ENCODE measurements around the gene TPBGL. TPM values are rescaled to one million over a fixed set of nuclear protein-coding genes. Genes with fewer than 3 reads are reported as not detected.

TPBGL gene
- total and polyA plus RNA-seq, 2 of the 4 experiments (the other 2 are of a cell fraction): not detected

DNA sequence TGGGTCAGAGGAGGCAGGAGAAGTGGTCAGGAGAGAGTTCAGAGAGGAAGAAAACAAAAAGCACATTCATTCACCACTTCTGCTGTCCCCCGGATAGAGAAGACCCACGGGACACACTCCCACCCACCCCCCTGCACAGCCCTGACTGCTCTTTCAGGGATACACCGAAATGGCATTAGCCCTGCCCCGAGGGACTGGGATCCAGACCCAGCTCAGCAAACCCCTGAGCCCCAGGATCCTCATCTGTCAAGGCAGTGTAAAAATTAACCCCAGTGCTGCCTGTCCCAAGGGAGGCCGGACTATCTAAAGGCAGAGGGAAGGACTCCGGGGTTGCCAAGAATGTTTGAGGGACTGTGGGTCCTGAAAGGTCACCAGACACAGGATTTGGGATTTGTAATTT lies 31.2 kb downstream of the TPBGL start:
- H3K27me3 ChIP-seq (ENCODE audit: control insufficient read depth, insufficient read depth, low read length): no peaks in the 10 kb centered on the region; the same call in 1 of the 2 replicates
- H3K56ac ChIP-seq (ENCODE audit: extremely low read depth, insufficient read depth, low read length): no peak overlapping the region
- BruUV-seq (replicated peaks): no TSS peak
- intact Hi-C loops (cut with micrococcal nuclease): no loop called here
- H4K5ac ChIP-seq (ENCODE audit: low read depth, low read length): no peak overlapping the region
- H4K91ac ChIP-seq (ENCODE audit: insufficient read depth, low read depth, low read length): no peak overlapping the region
- H3K18ac ChIP-seq (ENCODE audit: low read depth, low read length): no peak overlapping the region
- no peaks in the 10 kb centered on the region; the same call in 1 of the 2 replicates for H4K20me1 ChIP-seq (ENCODE audit: insufficient read depth, low read length)
- dilution Hi-C loops (cut with HindIII; ENCODE audit: low sequenced_read_pairs, unreplicated experiment): no loop called here
- ChIA-PET CTCF (interaction anchor here (2.0 kb wide), 1 partner anchor 9 kb away, joined by 8 read pairs; no protein-coding TSS in a partner anchor), POLR2A (ENCODE audit: unreplicated experiment) (no interaction called here)
- H3K4me2 ChIP-seq (ENCODE audit: low read depth, low read length): no peak overlapping the region
- no peak overlapping the region for H3K23ac ChIP-seq (ENCODE audit: low read depth, low read length)
- H3K4me3 ChIP-seq (ENCODE audit: insufficient read depth, low read depth, low read length): no peak overlapping the region
- no peak overlapping the region for H3K4ac ChIP-seq (ENCODE audit: low read depth, low read length)
- H3K14ac ChIP-seq (replicated peaks; ENCODE audit: low read depth, low read length): no peak overlapping the region
- H2BK120ac ChIP-seq (ENCODE audit: low read depth, low read length): no peak overlapping the region
- no peak overlapping the region for H2BK5ac ChIP-seq (ENCODE audit: low read depth, low read length, poor library complexity, severe bottlenecking)
- peaks cover 9% of the 10 kb centered on the region; the same call in 1 of the 2 replicates for H3K36me3 ChIP-seq (ENCODE audit: control insufficient read depth, insufficient read depth, low read length)
- no peak overlapping the region for H2AFZ ChIP-seq (replicated peaks; ENCODE audit: low read length, poor library complexity)
- no peaks in the 10 kb centered on the region for H3K9me1 ChIP-seq (ENCODE audit: insufficient read depth, low read length)
- H2BK20ac ChIP-seq (ENCODE audit: low read depth, low read length): no peak overlapping the region
- no CpG with 5 or more reads among the region's 6 CpGs for WGBS, 2 experiments (ENCODE audit: extremely low coverage in 2 of 2, insufficient read length in 1 of 2)
- in situ Hi-C loops (cut with MboI; ENCODE audit: low sequenced_read_pairs): no loop called here
- H3K4me1 ChIP-seq (ENCODE audit: control insufficient read depth, insufficient read depth, low read length): no peaks in the 10 kb centered on the region; the same call in 1 of the 2 replicates
- no peak overlapping the region for H3K9ac ChIP-seq (ENCODE audit: low read depth, low read length)
- H2AK5ac ChIP-seq (ENCODE audit: low read depth, low read length): no peak overlapping the region
- no peak overlapping the region for H2BK15ac ChIP-seq (ENCODE audit: low read depth, low read length)
- DNase-seq: no peak
- ATAC-seq (ENCODE audit: low read depth): no peak
- TF ChIP-seq, protein P1, sequence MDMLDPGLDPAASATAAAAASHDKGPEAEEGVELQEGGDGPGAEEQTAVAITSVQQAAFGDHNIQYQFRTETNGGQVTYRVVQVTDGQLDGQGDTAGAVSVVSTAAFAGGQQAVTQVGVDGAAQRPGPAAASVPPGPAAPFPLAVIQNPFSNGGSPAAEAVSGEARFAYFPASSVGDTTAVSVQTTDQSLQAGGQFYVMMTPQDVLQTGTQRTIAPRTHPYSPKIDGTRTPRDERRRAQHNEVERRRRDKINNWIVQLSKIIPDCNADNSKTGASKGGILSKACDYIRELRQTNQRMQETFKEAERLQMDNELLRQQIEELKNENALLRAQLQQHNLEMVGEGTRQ (IDR thresholded peaks at IDR 0.05; ENCODE audit: low read depth, low read length): no peak
- TF ChIP-seq CEBPB (IDR thresholded peaks at IDR 0.05; ENCODE audit: low read depth, low read length) (no peak), FOS (IDR thresholded peaks at IDR 0.05; ENCODE audit: low read depth, low read length) (no peak), MAFK (IDR thresholded peaks at IDR 0.05; ENCODE audit: low read depth, low read length) (no peak), POLR2A (IDR thresholded peaks at IDR 0.05; ENCODE audit: low read depth, low read length) (no peak), MAZ (IDR thresholded peaks at IDR 0.05; ENCODE audit: borderline replicate concordance, low read depth, low read length) (no peak), RCOR1 (IDR thresholded peaks at IDR 0.05; ENCODE audit: insufficient replicate concordance, low read length) (no peak), RAD21 (IDR thresholded peaks at IDR 0.05; ENCODE audit: low read length) (no peak)
- TF ChIP-seq, protein P2, sequence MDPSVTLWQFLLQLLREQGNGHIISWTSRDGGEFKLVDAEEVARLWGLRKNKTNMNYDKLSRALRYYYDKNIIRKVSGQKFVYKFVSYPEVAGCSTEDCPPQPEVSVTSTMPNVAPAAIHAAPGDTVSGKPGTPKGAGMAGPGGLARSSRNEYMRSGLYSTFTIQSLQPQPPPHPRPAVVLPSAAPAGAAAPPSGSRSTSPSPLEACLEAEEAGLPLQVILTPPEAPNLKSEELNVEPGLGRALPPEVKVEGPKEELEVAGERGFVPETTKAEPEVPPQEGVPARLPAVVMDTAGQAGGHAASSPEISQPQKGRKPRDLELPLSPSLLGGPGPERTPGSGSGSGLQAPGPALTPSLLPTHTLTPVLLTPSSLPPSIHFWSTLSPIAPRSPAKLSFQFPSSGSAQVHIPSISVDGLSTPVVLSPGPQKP (IDR thresholded peaks at IDR 0.05; ENCODE audit: borderline replicate concordance, low read depth, low read length): no peak
- no peak overlapping the region for H2AK9ac ChIP-seq (replicated peaks; ENCODE audit: low read depth, low read length, poor library complexity)
- no peaks in the 10 kb centered on the region for H3K79me1 ChIP-seq (ENCODE audit: low read depth in 1 of 2, low read length in 2 of 2)
- H3K27ac ChIP-seq (ENCODE audit: insufficient read depth, low read length): no peak overlapping the region
- no peak overlapping the region for H4K8ac ChIP-seq (ENCODE audit: low read depth in 2 of 2, low read length in 2 of 2)
- no peaks in the 10 kb centered on the region for H3K9me3 ChIP-seq (ENCODE audit: control insufficient read depth, insufficient read depth, low read length)

Measured in IMR-90 (cell line).